Left lung (tissue), 10 donors: ENCODE results near the gene AKAP7. TPM values are rescaled to one million over a fixed set of nuclear protein-coding genes. Genes with fewer than 3 reads are reported as not detected.

Experiments
- ATAC-seq: fragments of 200-7000 bp; cut with Tn5 transposase; one replicate; pipeline ENCODE4 v1.9.1; 2020; ENCODE audit warnings: moderate library complexity
- DNase-seq, 4 donors: peaks; one replicate each; pipeline ENCODE4 v3.0.0-alpha.2; 2013 to 2020
- H3K27ac ChIP-seq, 2 donors: fragments of 200-600 bp; sonication (generic) in 1 of 2; one replicate each; pipeline versions ENCODE4 v1.5.0 to v1.8.0; 2020 to 2021
- H3K27me3 ChIP-seq, 2 donors: fragments of 200-600 bp; sonication (generic) in 1 of 2; one replicate each; pipeline versions ENCODE4 v1.5.0 to v1.8.0; 2020 to 2021
- H3K36me3 ChIP-seq, 2 donors: fragments of 200-600 bp; sonication (generic) in 1 of 2; one replicate each; pipeline versions ENCODE4 v1.5.0 to v1.8.0; 2020 to 2021
- H3K4me1 ChIP-seq, 2 donors: fragments of 200-600 bp; one replicate each; pipeline ENCODE4 v1.8.0; 2021
- H3K4me3 ChIP-seq, 2 donors: fragments of 200-600 bp; sonication (generic) in 1 of 2; one replicate each; pipeline versions ENCODE4 v1.5.0 to v1.8.0; 2020 to 2021; ENCODE audit warnings: mild to moderate bottlenecking in 1 of 2
- H3K9me3 ChIP-seq, 2 donors: fragments of 200-600 bp; sonication (generic) in 1 of 2; one replicate each; pipeline versions ENCODE4 v1.5.0 to v1.8.0; 2020 to 2021
- intact Hi-C, 2 donors: fragments of 100-400 bp; cut with DNase I; formaldehyde crosslinking; loops; one replicate each; pipeline versions ENCODE4 v1.11.2 to v1.14.2; 2022
- polyA plus RNA-seq, 6 donors: library from polyadenylated mRNA; unstranded; fragments of 120-200 nt; gene quantifications; one replicate each; pipeline ENCODE4 v1.2.1, GENCODE V29; 2013; ENCODE audit not compliant: insufficient read length in 6 of 6
- total RNA-seq, 2 donors: library from RNA; stranded (reverse); fragmentation: NEBNext Ultra II Directional; extraction: Animal tissue kit (Norgen Biotek cat#: 25700); gene quantifications; one replicate each; pipeline ENCODE4 v1.2.1, GENCODE V29; 2021
- TF ChIP-seq, protein P1 (sequence below), 2 donors: fragments of 200-600 bp; sonication (generic) in 1 of 2; IDR thresholded peaks; one replicate each; pipeline versions ENCODE4 v1.5.0 to v1.8.0; 2021; ENCODE audit warnings: antibody characterized with exemption in 2 of 2
- donor health status: DM: no; HTN: yes; CAD: no.
- donor health status: DM: no; HTN: no; CAD: no.

AKAP7 gene
- total and polyA plus RNA-seq, 8 donors, result 9.3 to 28.2 (median 21.2) TPM

- TF ChIP-seq, protein P1, sequence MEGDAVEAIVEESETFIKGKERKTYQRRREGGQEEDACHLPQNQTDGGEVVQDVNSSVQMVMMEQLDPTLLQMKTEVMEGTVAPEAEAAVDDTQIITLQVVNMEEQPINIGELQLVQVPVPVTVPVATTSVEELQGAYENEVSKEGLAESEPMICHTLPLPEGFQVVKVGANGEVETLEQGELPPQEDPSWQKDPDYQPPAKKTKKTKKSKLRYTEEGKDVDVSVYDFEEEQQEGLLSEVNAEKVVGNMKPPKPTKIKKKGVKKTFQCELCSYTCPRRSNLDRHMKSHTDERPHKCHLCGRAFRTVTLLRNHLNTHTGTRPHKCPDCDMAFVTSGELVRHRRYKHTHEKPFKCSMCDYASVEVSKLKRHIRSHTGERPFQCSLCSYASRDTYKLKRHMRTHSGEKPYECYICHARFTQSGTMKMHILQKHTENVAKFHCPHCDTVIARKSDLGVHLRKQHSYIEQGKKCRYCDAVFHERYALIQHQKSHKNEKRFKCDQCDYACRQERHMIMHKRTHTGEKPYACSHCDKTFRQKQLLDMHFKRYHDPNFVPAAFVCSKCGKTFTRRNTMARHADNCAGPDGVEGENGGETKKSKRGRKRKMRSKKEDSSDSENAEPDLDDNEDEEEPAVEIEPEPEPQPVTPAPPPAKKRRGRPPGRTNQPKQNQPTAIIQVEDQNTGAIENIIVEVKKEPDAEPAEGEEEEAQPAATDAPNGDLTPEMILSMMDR (IDR thresholded peaks at IDR 0.05), result no peak
- DNase-seq (no peak), ATAC-seq (no peak)
- Histone ChIP-seq H3K4me3 (no peak overlapping the region), H3K4me1 (peaks cover 0 to 6% of the 10 kb centered on the region in 2 donors), H3K27ac (no peak overlapping the region), H3K36me3 (peaks cover 0 to 17% of the 10 kb centered on the region in 2 donors), H3K9me3 (no peaks in the 10 kb centered on the region), H3K27me3 (no peaks in the 10 kb centered on the region)
- intact Hi-C loops, result no loop called here
These were observed 8.1 kb downstream of the AKAP7 start for GRCh38 chr6:131143319-131143718.

GRCh38 chr6:131146865-131147264 lies 11.6 kb downstream of the AKAP7 start:
- no peak for ATAC-seq
- no peak for DNase-seq
- TF ChIP-seq, protein P1 (IDR thresholded peaks at IDR 0.05), result no peak
- Histone ChIP-seq H3K27ac (no peak overlapping the region), H3K9me3 (no peaks in the 10 kb centered on the region), H3K4me3 (no peak overlapping the region), H3K36me3 (peaks cover 0 to 17% of the 10 kb centered on the region in 2 donors), H3K4me1 (no peaks in the 10 kb centered on the region), H3K27me3 (no peaks in the 10 kb centered on the region)
- intact Hi-C loops, result no loop called here

DNA sequence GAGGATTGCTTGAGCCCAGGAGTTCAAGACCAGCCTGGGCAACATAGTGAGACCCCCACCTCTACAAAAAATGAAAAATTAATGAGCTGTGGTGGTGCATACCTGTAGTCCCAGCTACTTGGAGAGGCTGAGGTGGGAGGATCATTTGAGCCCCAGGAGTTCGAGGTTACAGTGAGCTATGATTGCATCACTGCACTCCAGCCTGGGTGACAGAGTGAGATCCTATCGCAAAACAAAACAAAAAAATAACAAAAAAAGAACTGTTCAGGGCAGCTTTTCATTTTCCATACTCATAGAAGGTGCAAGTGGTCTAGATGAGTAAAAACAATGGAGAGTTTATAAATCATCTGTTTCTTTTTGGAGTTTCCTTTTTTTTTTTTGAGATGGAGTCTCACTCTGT lies 21.1 kb downstream of the AKAP7 start:
- TF ChIP-seq, protein P1 (IDR thresholded peaks at IDR 0.05), result no peak
- ATAC-seq (no peak), DNase-seq (no peak)
- H3K36me3 ChIP-seq, result no peaks in the 10 kb centered on the region
- intact Hi-C loops, result no loop called here
- no peaks in the 10 kb centered on the region for H3K27me3 ChIP-seq
- no peaks in the 10 kb centered on the region for H3K9me3 ChIP-seq
- no peak overlapping the region for H3K4me3 ChIP-seq
- H3K4me1 ChIP-seq, result no peaks in the 10 kb centered on the region
- no peak overlapping the region for H3K27ac ChIP-seq

DNA sequence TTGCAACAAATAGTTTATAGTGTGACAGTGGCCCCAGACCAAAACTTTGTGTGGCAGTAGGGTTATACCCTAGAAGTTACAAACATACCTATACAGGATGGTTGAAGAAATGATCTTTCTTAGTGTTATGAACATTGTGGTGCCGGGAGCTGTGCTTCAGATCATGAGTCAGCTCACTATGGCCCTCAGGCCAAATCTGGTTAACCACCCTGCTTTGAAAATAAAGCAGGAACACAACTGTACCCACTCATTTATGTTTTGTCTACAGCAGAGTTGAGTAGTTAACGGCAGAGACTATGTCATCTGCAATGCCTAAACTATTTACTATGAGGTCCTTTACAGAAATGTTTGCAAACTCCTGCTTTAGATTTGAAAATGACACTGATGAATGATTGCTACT lies 24.3 kb downstream of the AKAP7 start:
- ATAC-seq, result no peak
- intact Hi-C loops, result no loop called here

GRCh38 chr6:131160254-131160758 lies 25.0 kb downstream of the AKAP7 start:
- intact Hi-C loops, result no loop called here
- ATAC-seq, result no peak

More for the DNA sequence above, 24.3 kb downstream of the AKAP7 start:
- no peaks in the 10 kb centered on the region for H3K36me3 ChIP-seq
- H3K9me3 ChIP-seq, result no peaks in the 10 kb centered on the region
- TF ChIP-seq, protein P1 (IDR thresholded peaks at IDR 0.05), result no peak
- no peak overlapping the region for H3K27ac ChIP-seq
- no peak overlapping the region for H3K4me3 ChIP-seq
- no peaks in the 10 kb centered on the region for H3K27me3 ChIP-seq
- no peaks in the 10 kb centered on the region for H3K4me1 ChIP-seq
- no peak for DNase-seq

More at GRCh38 chr6:131160254-131160758, 25.0 kb downstream of the AKAP7 start:
- Histone ChIP-seq H3K4me3 (no peak overlapping the region), H3K36me3 (peaks cover 0 to under 1% of the 10 kb centered on the region in 2 donors), H3K27me3 (no peaks in the 10 kb centered on the region), H3K27ac (no peak overlapping the region), H3K9me3 (no peaks in the 10 kb centered on the region), H3K4me1 (no peaks in the 10 kb centered on the region)
- DNase-seq, result no peak
- TF ChIP-seq, protein P1 (IDR thresholded peaks at IDR 0.05), result no peak
